GM23248 (cell line): ENCODE data around the gene DNAL4.

Source experiments
- EZH2 ChIP-seq: fragments of 200-600 bp; sonication (generic); IDR thresholded peaks from 2 replicates; pipeline ENCODE4 v1.6.1; 2018; ENCODE audit warnings: antibody characterized with exemption, mild to moderate bottlenecking; ENCODE audit not compliant: insufficient read depth, poor library complexity, severe bottlenecking
- EZH2phosphoT487 ChIP-seq: fragments of 200-600 bp; sonication (generic); IDR thresholded peaks from 2 replicates; pipeline ENCODE4 v1.6.1; 2018; ENCODE audit warnings: antibody characterized with exemption, moderate library complexity, mild to moderate bottlenecking, low read depth; ENCODE audit not compliant: insufficient read depth

GRCh38 chr22:38739300-38740055, 54.5 kb downstream of the DNAL4 start:
- no peak for TF ChIP-seq EZH2phosphoT487
- no peak for TF ChIP-seq EZH2
